Subcutaneous adipose tissue (tissue), 4 donors: ENCODE data around the gene KRT73. TPM values are rescaled to one million over a fixed set of nuclear protein-coding genes. Genes with fewer than 3 reads are reported as not detected.

Experiments used
- CTCF ChIP-seq: fragments of 450-650 bp; IDR thresholded peaks from one replicate; pipeline ENCODE4 v1.5.1; 2016; ENCODE audit warnings: low read depth, mild to moderate bottlenecking, control low read depth, antibody characterized with exemption, moderate library complexity
- total RNA-seq, 4 donors: library from RNA; depleted of rRNA; stranded (reverse); fragments of >200 nt; gene quantifications; one replicate each; pipeline ENCODE4 v1.1.0, GENCODE V29; 2016

KRT73 gene
- total RNA-seq, 4 donors from 2014 or later = not detected

GRCh38 chr12:52630599-52631200 is 12.3 kb upstream of the KRT73 start:
- TF ChIP-seq CTCF = no peak

GRCh38 chr12:52630008-52630500 is 11.7 kb upstream of the KRT73 start:
- no peak for TF ChIP-seq CTCF

GRCh38 chr12:52629281-52630007 is 11.1 kb upstream of the KRT73 start:
- TF ChIP-seq CTCF = no peak

GRCh38 chr12:52628841-52629240 is 10.5 kb upstream of the KRT73 start:
- TF ChIP-seq CTCF = no peak

- TF ChIP-seq CTCF = no peak
Measured at GRCh38 chr12:52628111-52628507, 9.8 kb upstream of the KRT73 start.

- no peak for TF ChIP-seq CTCF
Measured at GRCh38 chr12:52627395-52628110, 9.2 kb upstream of the KRT73 start.

GRCh38 chr12:52622349-52622748 is 4.0 kb upstream of the KRT73 start:
- no peak for TF ChIP-seq CTCF
